ENCODE measurements around the gene OR51E1.

GRCh38 chr11:4680341-4680740, 36.6 kb downstream of the OR51E1 start:
- TF ChIP-seq CTCF (conservative IDR thresholded peaks at IDR 0.05) (no peak), EZH2 (IDR thresholded peaks at IDR 0.05; ENCODE audit: low read depth) (no peak)
